GM18907 (cell line): Measurements from ENCODE around the gene SH2D3C.

Experiments used
- ATAC-seq: cut with Tn5 transposase; IDR thresholded peaks from one replicate; pipeline ENCODE4 v1.9.1; 2021; ENCODE audit warnings: mild to moderate bottlenecking, moderate library complexity; ENCODE audit not compliant: unreplicated experiment

Gene SH2D3C, protein sequence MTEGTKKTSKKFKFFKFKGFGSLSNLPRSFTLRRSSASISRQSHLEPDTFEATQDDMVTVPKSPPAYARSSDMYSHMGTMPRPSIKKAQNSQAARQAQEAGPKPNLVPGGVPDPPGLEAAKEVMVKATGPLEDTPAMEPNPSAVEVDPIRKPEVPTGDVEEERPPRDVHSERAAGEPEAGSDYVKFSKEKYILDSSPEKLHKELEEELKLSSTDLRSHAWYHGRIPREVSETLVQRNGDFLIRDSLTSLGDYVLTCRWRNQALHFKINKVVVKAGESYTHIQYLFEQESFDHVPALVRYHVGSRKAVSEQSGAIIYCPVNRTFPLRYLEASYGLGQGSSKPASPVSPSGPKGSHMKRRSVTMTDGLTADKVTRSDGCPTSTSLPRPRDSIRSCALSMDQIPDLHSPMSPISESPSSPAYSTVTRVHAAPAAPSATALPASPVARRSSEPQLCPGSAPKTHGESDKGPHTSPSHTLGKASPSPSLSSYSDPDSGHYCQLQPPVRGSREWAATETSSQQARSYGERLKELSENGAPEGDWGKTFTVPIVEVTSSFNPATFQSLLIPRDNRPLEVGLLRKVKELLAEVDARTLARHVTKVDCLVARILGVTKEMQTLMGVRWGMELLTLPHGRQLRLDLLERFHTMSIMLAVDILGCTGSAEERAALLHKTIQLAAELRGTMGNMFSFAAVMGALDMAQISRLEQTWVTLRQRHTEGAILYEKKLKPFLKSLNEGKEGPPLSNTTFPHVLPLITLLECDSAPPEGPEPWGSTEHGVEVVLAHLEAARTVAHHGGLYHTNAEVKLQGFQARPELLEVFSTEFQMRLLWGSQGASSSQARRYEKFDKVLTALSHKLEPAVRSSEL

DNA sequence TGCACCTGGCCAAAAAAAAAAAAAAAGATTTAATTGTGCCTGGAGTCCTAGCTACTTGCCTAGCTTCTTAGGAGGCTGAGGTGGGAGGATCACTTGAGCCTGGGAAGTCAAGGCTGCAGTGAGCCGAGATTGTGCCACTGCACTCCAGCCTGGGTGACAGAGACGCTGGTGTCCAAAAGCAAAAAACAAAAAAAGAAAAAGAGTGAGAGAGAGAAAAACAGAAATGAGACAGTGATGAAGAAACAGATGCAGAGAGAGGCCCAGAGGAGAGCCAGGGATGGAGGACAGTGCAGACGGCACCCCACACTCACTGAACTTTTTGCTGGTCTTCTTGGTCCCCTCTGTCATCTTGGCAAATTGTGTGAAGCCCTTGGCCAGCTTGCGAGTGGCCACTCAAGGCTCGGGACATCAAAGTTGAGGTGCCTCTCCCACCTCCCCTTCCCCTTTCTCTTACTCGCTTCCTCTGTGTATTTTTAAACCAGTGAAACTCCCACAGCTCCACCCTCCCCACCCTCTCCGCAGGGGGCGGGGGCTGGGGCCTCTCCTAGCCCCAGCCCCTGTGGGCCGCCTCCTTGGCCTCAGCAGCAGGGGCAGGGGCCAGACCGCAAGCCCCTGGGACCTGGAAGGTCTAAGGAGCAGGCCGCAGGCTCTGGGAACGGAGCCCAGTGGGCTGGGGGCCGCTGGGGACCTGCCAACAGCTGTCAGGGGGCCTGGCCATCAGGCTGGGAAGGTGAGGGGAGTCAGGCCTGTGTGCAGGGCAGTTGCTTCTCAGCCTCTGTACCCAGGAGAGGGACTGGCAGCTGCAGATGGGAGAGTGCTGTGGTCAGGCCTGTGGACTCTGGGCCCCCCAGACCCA, at the start of gene SH2D3C:
Gene SH2D3C, minus strand, starts transcription at position 387 of the 856 bp plus-strand sequence. Its CDS starts 39 bp downstream, at position 348.
- ATAC-seq, result peak; percentile 36

DNA sequence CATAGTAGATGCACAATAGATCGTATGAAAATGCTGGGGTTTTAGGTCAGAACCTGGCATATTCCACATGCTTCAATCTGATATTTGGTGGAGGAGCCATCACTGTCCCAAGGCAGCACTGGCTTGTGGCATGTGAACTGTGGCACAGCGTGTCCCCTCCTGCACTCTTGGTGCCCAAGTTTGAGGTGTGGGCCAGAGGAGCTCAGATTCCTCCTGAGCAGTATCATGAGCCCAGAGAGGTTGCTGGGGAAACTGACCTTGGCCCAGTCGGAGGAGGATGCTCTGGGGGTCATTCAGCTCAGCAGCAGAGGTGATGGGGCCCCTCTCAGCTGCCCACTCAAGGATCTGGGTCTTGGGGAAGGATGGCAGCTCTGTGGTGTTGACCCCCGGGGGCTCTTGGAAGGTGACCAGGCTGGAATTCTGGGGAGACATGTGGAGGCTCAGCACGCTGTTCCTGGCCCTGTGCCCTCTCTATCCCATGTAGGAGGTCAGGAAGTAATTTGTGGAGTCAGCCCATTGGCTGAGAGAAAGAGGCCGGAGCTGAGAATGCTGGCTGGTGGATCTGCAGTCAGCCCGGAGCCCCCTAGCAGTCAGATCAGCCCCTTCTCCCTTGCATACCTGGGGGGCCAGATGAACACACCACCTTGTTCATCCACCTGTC, 47.9 kb upstream of the SH2D3C start:
- no peak for ATAC-seq

DNA sequence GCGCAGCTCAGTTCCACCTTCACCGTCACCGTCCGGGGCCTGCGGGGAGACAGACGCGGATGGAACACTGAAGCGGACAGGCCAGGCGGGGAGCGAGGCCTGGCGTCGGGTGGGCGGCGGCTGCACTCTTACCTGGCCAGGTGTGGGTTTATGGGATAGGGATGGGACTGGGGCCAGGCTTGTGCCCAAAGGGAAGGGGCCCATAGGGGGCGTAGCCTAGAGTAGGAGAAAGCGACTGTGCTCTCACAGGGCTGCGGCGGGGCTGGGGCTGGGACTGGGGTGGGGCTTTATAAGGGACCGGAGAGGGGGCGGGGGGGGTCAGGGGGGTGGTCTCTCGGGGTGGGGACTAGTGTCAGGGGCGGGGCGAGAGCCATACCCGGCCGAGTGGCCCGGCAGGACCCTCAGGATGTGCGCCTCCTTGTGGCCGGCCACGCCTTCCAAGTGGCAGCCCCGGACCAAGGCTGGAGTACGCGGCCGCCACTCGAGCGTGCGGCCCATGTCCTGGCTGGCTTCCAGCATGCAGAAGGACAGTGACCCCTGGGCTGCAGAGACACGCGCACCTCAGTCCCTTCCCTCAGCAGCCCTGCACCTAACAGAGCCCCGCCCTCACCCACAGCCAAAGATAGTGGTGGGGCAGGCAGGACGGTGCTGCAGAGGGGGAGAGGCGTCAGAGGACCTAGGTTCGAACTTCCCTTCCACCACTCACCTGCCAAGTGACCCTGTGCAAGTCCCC, 47.0 kb upstream of the SH2D3C start:
- no peak for ATAC-seq

DNA sequence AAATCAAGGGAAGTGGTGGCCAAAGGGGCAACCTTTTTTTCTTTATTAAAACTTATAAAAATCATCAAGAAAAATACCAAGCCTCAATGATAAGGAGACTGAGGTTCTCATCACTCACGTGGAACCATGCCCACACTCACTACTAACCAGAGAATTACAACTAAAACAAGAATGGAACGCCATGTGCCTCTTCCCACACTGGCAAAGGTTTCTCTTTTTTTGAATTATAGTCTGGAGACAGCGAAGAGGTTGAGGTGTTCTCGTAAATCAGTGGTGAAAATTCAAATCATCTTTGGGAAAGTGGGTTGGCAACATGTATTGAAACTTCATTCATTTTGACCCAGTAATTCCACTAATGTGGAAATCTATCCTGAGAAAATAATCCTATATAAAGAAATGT, 43.6 kb upstream of the SH2D3C start:
- ATAC-seq, result no peak

DNA sequence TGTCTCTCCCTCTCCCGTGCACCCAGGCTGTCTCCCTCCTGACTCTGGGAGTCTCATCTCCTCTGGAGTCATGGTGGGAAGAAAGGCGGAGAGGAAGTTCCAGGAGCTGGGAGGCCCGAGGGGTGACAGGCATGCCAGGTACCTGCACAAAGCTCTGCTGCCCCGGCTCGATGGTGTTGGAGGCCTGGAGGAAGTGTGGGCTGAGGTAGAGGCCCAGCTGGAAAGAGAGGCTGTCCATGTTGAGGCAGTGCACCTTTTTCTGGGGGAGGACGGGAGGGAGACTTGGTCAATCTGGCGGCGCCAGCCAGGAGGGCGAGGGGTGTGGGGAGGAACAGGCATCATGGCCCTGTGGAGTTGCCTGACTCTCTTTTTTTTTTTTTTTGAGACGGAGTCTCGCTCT, 40.1 kb upstream of the SH2D3C start:
- no peak for ATAC-seq

DNA sequence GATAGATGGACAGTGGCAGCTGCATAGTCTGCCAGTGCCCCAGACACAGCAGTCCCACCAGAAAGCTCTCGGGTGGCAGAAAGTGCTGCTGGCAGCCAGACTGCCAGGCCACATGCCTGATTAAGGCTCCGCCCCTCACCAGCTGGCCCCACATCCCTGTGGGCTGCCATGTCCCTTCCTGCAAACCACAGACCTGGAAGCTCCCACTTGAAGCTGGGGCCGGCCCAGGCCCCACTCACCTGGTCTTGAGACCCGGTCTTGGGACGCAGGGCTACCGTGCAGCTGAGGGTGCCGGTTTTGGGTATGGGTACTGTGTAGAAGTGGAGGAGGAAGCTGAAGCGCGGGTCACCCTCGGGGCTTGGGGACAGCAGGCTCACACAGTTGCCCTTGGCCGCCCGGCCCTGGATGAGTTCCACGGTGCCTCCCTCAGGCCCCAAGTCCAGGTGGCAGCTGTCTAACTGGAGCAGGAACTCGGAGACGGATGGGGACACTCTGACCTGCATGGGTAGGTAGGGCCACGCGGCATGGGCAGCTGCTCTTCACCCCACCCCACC, 39.5 kb upstream of the SH2D3C start:
- no peak for ATAC-seq

DNA sequence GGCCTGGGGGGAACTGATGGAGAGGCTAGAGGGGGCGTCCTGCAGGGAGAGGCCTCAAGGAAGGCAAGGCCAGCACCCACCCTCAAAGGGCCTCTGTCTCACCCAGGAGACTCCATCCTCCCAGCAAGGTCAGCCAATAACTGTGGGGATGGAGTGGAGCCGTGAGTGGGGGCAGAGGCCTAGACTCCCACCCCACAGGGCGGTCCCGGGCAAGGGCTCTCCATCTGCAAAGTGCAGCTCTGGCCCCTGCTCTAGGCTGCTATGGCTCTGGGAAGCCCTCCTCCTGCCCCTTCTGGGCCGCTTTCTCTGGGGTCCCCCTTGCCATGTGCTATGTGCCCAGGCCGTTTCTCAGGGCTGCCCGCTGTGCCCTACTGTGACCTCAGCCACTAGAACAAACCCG, 38.3 kb upstream of the SH2D3C start:
- no peak for ATAC-seq

DNA sequence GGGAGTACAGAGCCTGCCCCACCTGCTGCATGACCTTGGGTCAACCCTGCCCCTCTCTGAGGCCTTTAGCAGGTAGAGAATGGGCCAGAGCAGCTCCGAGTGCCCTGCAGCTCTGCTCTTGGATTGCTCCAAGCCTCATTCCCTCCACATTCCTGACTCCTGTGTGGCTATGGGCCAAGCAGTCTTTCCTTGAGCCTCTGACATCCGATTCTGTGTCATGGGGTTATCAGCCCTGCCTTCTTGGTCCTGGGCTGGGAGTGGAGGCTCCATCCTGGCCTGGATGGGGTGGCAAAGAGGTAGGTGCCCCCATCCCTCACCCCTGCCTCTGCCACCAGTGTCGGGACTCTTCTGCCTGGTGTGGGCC, 37.9 kb upstream of the SH2D3C start:
- ATAC-seq, result no peak

DNA sequence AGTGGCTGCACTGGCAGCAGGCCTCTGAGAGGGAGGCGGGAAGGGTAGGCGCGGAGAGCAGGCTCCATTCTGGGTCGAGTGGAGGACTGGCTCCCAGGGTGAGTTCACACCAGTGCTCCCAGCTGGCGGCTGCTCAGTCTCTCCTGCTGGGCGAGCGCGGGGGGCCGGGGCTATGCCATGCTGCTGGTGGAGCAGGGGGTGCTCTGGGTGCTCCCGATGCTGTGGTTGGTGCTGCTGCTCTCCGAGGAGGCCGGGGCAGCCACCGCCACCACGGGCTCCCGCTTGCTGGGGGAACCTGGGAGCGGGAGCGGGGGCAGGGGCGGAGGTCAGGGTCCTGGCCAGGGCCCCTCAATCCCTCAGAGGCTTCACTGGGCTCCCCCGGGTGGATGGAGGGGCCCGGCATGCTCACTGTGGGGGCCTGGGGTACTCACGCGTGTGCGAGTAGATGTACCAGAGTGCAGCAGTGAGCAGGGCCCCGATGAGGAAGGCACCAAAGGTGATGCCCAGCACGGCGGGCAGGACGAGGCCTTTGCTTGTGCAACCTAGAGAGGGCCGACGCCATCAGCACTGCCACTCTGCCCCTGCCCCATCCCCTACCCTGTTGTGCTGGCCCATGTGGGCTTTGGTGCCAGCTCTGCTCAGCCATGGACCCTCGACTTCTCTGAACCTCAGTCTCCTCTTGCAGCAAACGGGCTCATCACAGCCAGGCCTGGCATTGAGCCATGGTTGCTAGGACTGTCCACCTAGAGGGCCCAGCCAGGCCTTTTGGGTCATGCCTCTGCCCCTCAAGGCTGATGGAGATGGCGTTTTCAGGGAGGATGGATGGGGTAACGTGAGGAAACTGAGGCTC, 37.3 kb upstream of the SH2D3C start:
- ATAC-seq, result no peak

DNA sequence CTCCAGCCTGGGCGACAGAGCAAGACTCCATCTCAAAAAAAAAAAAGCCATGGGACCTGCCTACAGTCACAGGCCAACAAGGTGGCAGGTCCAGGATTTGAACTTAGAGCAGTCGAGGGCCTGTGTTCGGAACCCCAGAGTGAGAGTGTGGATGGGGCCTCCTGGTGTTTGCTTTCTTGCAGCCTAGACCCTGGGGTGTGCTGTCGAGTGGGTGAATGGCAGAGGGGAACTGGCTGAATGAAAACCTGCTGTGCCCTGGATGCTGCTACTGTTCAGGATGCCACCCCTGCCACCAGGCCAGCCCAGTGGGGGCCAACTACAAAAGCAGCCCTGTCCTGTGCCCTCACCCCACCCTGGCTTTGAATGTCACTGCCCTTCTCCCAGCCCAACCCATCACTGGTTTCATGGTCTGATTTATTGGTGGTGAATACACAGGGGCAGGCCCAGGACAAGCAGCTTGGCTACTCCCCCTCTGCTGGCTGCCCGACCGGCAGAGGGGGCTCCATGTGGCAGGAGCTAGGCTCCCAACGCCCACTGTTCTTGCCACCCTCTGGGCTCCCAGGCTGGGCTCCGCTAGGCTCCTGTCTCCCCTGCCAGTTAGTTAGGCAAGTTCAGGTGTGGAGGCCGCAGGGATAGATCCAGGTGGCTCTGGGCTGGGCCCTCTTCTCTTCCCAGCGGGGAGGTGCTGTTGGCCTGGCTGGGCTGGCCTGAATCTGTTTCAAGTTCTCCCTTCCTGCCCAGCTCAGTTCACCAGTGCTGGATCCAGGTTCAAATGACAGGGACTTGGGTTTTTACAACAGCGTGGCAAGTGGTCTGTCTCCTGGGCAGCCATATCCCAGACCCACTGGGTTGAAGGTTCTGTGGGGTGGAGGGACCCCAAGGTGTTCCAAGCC, 36.4 kb upstream of the SH2D3C start:
- ATAC-seq, result no peak

DNA sequence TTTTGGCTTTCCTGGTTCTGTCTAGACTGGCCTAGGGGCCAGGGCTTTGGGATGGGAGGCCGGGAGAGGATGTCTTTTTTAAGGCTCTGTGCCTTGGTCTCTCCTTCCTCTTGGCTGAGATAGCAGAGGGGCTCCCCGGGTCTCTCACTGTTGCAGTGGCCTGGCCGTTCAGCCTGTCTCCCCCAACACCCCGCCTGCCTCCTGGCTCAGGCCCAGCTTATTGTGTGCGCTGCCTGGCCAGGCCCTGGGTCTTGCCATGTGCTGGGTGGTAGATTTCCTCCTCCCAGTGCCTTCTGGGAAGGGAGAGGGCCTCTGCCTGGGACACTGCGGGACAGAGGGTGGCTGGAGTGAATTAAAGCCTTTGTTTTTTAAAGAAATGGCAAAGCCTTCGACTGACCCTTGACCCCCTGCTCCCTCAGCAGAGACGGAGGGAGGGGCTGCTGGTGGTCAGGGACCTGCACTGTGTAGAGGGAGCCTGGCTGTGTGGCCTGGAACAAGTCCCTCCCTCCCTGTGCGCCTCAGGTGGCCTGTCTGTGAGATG, 35.3 kb upstream of the SH2D3C start:
- no peak for ATAC-seq

DNA sequence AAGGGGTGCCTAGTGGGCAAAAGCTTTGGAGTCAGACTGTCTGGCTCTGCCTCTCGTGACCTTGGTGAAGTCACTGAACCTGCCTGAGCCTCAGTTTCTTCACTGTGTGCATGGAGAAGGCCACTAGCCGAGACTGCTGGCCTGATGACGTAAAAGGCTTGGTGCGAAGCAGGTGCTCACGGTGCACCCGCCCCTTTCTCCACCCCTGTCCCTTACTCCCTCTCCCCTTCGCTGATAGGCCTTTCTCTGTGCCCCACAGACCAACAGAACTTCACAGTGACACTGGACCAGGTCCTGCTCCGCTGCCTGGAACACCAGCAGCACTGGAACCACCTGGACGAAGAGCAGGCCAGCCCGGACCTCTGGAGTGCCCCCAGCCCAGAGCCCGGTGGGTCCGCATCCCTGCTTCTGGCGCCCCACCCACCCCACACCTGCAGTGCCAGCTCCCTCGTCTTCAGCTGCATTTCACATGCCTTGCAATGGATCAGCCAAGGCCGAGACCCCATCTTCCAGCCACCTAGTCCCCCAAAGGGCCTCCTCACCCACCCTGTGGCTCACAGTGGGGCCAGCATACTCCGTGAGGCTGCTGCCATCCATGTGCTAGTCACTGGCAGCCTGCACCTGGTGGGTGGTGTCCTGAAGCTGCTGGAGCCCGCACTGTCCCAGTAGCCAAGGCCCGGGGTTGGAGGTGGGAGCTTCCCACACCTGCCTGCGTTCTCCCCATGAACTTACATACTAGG, 34.6 kb upstream of the SH2D3C start:
- no peak for ATAC-seq

DNA sequence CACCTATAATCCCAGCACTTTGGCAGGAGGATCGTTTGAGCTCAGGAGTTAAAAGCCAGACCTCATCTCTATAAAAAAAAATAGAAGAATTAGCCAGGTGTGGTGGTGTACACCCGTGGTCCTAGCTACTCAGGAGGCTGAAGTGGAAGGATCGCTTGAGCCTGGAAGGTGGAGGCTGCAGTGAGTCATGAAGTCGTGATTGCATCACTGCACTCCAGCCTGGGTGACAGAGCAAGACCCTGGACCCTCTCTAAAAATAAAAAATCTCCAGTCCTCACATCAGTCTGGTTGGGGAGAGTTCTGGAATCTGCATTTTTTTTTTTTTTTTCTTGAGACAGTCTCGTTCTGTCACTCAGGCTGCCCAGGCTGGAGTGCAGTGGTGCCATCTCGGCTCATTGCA, 33.5 kb upstream of the SH2D3C start:
- no peak for ATAC-seq

DNA sequence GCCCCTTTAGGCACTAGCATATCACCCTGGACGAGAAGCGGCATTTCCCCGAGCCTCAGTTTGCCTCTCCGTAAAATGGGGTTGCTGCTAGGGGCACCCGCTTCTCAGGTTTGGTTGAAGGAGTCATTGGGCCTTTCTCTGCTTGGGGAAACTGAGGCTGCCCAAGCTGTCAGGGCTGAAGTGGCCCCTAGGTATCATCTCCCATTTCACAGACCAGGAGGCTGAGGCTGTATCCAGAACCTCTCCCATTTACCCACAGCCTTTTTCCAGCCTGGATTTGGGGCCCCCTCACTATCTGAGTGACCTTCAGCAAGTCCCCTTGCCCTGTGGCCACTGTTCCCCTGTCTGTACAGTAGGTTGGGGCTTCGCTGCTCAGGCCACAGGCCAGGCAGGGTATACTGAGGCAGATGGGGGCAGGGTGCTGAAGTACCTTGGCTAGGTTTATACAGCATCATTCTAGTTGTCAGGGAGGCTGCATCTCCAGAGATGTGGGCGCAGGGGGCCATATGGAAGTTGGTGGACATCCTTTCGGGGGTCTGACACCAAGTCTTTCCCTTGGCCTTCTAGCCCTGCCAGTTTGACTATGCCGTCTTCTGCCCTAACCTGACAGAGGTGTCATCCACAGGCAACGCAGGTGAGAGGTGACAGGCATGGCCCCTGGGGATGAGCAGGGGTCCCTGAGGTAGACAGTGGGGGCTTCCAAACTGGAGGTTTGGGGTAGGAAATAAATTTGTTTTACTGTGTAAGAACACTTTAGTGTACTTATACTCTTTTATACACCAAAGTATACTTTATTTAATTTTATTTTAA, 32.1 kb upstream of the SH2D3C start:
- ATAC-seq, result no peak

DNA sequence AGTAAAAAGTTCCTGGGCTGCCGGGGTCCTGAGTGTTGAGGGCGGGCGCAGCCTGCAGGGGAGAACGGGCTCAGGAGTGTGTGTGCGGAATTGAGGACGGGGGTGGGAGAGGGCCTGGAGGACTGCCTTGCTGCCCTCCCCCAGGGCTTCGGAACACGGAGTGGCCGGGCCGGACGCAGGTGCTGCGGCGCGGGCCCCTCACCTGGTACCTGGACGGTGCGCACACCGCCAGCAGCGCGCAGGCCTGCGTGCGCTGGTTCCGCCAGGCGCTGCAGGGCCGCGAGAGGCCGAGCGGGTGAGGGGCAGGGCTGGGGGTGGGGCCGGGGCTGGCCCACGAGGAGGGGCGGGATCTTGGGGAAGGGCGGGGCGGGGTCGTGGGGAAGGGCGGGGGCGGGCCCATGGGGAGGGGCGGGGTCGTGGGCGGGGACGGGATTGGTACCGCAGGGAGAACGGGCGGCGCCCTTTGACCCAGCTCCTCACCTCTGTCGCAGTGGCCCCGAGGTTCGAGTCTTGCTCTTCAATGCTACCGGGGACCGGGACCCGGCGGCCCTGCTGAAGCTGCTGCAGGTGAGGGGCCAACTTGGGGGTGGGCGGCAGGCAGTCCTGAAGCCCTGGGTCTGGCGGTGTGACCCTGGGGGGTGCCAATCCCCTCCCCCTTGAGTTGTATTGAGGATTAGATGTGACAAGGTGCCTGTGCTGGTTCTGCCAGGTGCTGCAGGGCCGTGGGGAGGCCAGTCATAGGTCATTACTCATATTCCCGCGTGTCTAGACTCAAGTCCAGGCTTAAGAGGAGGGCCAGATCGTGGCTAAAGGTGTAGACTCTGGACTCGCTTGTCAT, 31.3 kb upstream of the SH2D3C start:
- ATAC-seq, result no peak
